MM.1S (cell line): ENCODE measurements around the gene VMP1.
A peak's percentile ranks its signal among the peaks of the same experiment; 100 is the strongest.

ENCODE experiments used
- DNase-seq: peaks from one replicate; pipeline ENCODE4 v3.0.0-alpha.2; 2015
- H2AFZ ChIP-seq: fragments of 300-600 bp; sonication (generic); 2 replicates; pipeline ENCODE4 v1.6.0; 2016; ENCODE audit warnings: antibody characterized with exemption, low read length
- H3F3A ChIP-seq: fragments of 300-600 bp; sonication (generic); 2 replicates; pipeline ENCODE4 v1.6.1; 2016; ENCODE audit warnings: mild to moderate bottlenecking, antibody characterized with exemption, low read length, moderate library complexity, mixed read lengths; ENCODE audit not compliant: insufficient read depth
- H3K27ac ChIP-seq: fragments of 300-600 bp; sonication (generic); 2 replicates; pipeline ENCODE4 v1.5.1; 2016; ENCODE audit warnings: mild to moderate bottlenecking, low read length
- H3K27me3 ChIP-seq: fragments of 300-600 bp; sonication (generic); replicated peaks from 2 replicates; pipeline ENCODE4 v1.6.0; 2016; ENCODE audit warnings: low read length; ENCODE audit not compliant: insufficient read depth
- H3K36me3 ChIP-seq: fragments of 300-600 bp; sonication (generic); replicated peaks from 2 replicates; pipeline ENCODE4 v1.6.1; 2016; ENCODE audit warnings: mild to moderate bottlenecking, low read length, mixed read lengths; ENCODE audit not compliant: insufficient read depth
- H3K4me1 ChIP-seq: fragments of 300-600 bp; sonication (generic); 2 replicates; pipeline ENCODE4 v1.6.1; 2016; ENCODE audit warnings: low read length, mixed read lengths
- H3K4me2 ChIP-seq: fragments of 300-600 bp; sonication (generic); 2 replicates; pipeline ENCODE4 v1.6.0; 2016; ENCODE audit warnings: low read depth, low read length
- H3K4me3 ChIP-seq: fragments of 300-600 bp; sonication (generic); 2 replicates; pipeline ENCODE4 v1.5.1; 2016; ENCODE audit warnings: low read length, mixed read lengths
- H3K79me2 ChIP-seq: fragments of 300-600 bp; sonication (generic); 2 replicates; pipeline ENCODE4 v1.6.1; 2016; ENCODE audit warnings: mixed run types, low read length, mixed read lengths
- H3K9ac ChIP-seq: fragments of 300-600 bp; sonication (generic); 2 replicates; pipeline ENCODE4 v1.6.1; 2016; ENCODE audit warnings: low read length, mixed read lengths
- H3K9me2 ChIP-seq: fragments of 300-600 bp; sonication (generic); replicated peaks from 2 replicates; pipeline ENCODE4 v1.6.1; 2016; ENCODE audit warnings: mild to moderate bottlenecking, low read length, mixed read lengths; ENCODE audit not compliant: insufficient read depth
- H3K9me3 ChIP-seq: fragments of 300-600 bp; sonication (generic); replicated peaks from 2 replicates; pipeline ENCODE4 v1.6.1; 2016; ENCODE audit warnings: mild to moderate bottlenecking, low read length, mixed read lengths; ENCODE audit not compliant: insufficient read depth
- H4K20me1 ChIP-seq: fragments of 300-600 bp; sonication (generic); 2 replicates; pipeline ENCODE4 v1.6.1; 2016; ENCODE audit warnings: mild to moderate bottlenecking, low read length, moderate library complexity, mixed read lengths; ENCODE audit not compliant: insufficient read depth
- EZH2 ChIP-seq: fragments of 300-600 bp; sonication (generic); optimal IDR thresholded peaks from 2 replicates; pipeline ENCODE3; 2017; ENCODE audit warnings: low read depth, mild to moderate bottlenecking, antibody characterized with exemption, low read length, mixed read lengths
- EZH2phosphoT487 ChIP-seq: fragments of 300-600 bp; sonication (generic); IDR thresholded peaks from 2 replicates; pipeline ENCODE4 v1.6.1; 2018; ENCODE audit warnings: antibody characterized with exemption, low read length
- TF ChIP-seq, protein P1 (sequence below): fragments of 300-600 bp; sonication (generic); IDR thresholded peaks from 2 replicates; pipeline ENCODE4 v1.5.1; 2016; ENCODE audit warnings: antibody characterized with exemption, low read length, mixed read lengths

VMP1 gene

DNA sequence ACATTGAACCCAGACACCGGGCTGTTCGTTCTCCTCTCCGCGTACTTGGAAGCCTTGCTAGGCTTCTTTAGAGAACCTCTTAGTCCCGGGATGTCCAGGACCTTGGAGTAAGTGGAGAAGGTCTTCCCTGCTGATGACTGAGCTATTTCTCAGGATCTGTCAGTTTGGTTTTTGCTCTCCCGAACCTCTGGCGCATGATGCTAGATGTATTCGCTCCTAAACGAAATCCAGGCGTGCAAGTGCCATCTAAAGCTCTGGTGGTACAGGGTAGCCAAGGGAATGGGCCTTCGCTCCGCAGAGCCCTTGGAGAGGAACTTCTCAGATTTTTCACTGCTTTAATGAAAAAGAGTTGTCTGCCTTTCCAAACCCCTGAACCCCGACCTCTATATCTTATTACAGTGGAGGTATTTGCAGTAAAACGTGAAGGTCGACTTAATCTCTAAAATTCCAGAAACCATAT is 547 bp downstream of the VMP1 start:
- Histone ChIP-seq H3K4me2 (peak overlapping the region; percentile 81), H3K9me2 (no peaks in the 10 kb centered on the region), H3K4me1 (peaks cover 10% of the 10 kb centered on the region; the same call in 1 of the 2 replicates), H3K36me3 (0 out of 2 replicates have a peak, but pooled peaks cover 3% of the 10 kb centered on the region), H3K9ac (peak overlapping the region; percentile 89), H3K9me3 (no peaks in the 10 kb centered on the region), H3K4me3 (peak overlapping the region; percentile 87), H3K79me2 (peaks cover 97% of the 10 kb centered on the region), H2AFZ (peak overlapping the region; percentile 83), H4K20me1 (peaks cover 2% of the 10 kb centered on the region; the same call in 1 of the 2 replicates), H3K27ac (peak overlapping the region; percentile 81; the same call in 1 of the 2 replicates), H3F3A (peaks cover 13% of the 10 kb centered on the region; the same call in 1 of the 2 replicates), H3K27me3 (no peaks in the 10 kb centered on the region)
- DNase-seq = no peak
- TF ChIP-seq EZH2 (no peak), EZH2phosphoT487 (no peak)
- TF ChIP-seq, protein P1, sequence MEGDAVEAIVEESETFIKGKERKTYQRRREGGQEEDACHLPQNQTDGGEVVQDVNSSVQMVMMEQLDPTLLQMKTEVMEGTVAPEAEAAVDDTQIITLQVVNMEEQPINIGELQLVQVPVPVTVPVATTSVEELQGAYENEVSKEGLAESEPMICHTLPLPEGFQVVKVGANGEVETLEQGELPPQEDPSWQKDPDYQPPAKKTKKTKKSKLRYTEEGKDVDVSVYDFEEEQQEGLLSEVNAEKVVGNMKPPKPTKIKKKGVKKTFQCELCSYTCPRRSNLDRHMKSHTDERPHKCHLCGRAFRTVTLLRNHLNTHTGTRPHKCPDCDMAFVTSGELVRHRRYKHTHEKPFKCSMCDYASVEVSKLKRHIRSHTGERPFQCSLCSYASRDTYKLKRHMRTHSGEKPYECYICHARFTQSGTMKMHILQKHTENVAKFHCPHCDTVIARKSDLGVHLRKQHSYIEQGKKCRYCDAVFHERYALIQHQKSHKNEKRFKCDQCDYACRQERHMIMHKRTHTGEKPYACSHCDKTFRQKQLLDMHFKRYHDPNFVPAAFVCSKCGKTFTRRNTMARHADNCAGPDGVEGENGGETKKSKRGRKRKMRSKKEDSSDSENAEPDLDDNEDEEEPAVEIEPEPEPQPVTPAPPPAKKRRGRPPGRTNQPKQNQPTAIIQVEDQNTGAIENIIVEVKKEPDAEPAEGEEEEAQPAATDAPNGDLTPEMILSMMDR = no peak

DNA sequence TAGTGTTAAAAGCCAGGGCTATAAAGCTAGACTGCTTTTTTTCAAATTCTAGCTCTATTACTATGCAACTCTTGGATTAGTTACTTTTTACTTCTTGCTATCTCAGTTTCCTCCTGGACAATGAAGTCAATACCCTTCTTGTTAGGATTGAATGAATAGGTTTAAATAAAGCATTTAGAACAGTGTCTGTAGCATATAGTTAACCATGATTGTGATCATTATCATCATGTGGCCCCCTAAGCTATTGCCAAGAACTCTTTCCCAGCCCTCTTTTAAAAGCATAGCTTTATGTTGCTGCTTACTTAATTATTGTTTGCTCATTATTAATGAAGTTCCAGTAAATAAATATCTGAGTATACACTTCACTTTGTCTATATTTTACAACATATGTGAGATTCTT is 4.5 kb downstream of the VMP1 start:
- Histone ChIP-seq H3K4me1 (peaks cover 10% of the 10 kb centered on the region; the same call in 1 of the 2 replicates), H3K4me3 (no peak overlapping the region), H3K9me3 (no peaks in the 10 kb centered on the region), H4K20me1 (no peaks in the 10 kb centered on the region), H3F3A (peaks cover 7% of the 10 kb centered on the region; the same call in 1 of the 2 replicates), H2AFZ (no peak overlapping the region), H3K4me2 (no peak overlapping the region), H3K27ac (no peak overlapping the region), H3K9me2 (no peaks in the 10 kb centered on the region), H3K27me3 (no peaks in the 10 kb centered on the region), H3K36me3 (no peaks in the 10 kb centered on the region), H3K9ac (no peak overlapping the region), H3K79me2 (peaks cover 94% of the 10 kb centered on the region)
- no peak for DNase-seq
- TF ChIP-seq EZH2 (no peak), EZH2phosphoT487 (no peak)
- TF ChIP-seq, protein P1 = no peak

DNA sequence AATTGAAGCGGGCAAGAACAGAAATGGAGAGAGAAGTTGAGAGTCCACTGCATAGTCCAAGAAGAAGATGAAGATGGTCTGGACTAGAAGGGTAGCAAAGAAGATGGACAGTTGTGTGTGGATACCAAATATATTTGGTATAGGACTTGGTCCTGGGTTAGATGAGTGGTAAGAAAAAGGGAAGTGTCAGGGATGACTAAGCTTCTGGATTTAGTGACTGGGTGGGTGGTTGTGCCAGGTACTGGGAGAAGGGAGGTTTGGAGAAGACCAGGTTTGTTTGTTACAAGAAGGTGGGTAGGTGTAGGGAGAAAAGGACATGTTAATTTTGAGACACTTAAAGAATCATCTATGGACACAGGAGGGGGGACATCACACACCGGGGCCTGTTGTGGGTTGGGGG is 5.4 kb downstream of the VMP1 start:
- no peaks in the 10 kb centered on the region for H3K36me3 ChIP-seq
- H3K9ac ChIP-seq = no peak overlapping the region
- no peak overlapping the region for H3K4me3 ChIP-seq
- no peaks in the 10 kb centered on the region for H3K9me2 ChIP-seq
- H3K27me3 ChIP-seq = no peaks in the 10 kb centered on the region
- peaks cover 10% of the 10 kb centered on the region; the same call in 1 of the 2 replicates for H3K4me1 ChIP-seq
- no peaks in the 10 kb centered on the region for H4K20me1 ChIP-seq
- H3F3A ChIP-seq = peaks cover 3% of the 10 kb centered on the region; the same call in 1 of the 2 replicates
- no peak for DNase-seq
- TF ChIP-seq, protein P1 = no peak
- TF ChIP-seq EZH2 (no peak), EZH2phosphoT487 (no peak)
- no peak overlapping the region for H3K27ac ChIP-seq
- no peak overlapping the region for H2AFZ ChIP-seq
- peaks cover 96% of the 10 kb centered on the region for H3K79me2 ChIP-seq
- no peak overlapping the region for H3K4me2 ChIP-seq
- H3K9me3 ChIP-seq = no peaks in the 10 kb centered on the region
